Ovary (tissue), 3 donors: Measurements from ENCODE around the gene GDPD2.

Source experiments
- EP300 ChIP-seq: sonication (generic); formaldehyde crosslinking; IDR thresholded peaks from one replicate; pipeline ENCODE4 v1.6.1; 2017; ENCODE audit warnings: antibody characterized with exemption
- POLR2A ChIP-seq: fragments of 450-650 bp; IDR thresholded peaks from one replicate; pipeline ENCODE4 v1.6.1; 2017; ENCODE audit warnings: antibody characterized with exemption, mild to moderate bottlenecking, moderate library complexity
- TF ChIP-seq, protein P1 (sequence below), 3 donors: fragments of 450-650 bp in 2 of 3; fragments of 200-600 bp in 1 of 3; IDR thresholded peaks; one replicate each; pipeline versions ENCODE4 v1.5.1 to v1.8.0; 2016 to 2022; ENCODE audit warnings: antibody characterized with exemption in 3 of 3, mild to moderate bottlenecking in 1 of 3
- donor health status: DM: no; HTN: no; CAD: no.

DNA sequence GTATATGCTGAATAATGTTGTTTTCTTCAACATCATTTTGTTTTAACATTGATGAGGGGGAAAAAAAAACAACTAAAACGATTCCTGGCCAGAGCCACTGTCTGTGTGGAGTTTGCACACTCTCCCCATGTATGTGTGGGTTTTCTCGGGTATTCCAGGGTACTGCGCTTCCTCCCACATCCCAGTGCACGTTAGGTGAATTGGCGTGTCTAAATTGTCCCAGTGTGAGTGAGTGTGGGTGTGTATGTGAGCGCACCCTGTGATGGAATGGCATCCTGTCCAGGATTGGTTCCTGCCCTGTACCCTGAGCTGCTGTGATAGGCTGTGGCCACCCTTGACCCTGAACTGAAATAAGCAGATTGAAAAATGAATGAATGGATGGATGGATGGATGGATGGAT, 19.1 kb downstream of the GDPD2 start:
- TF ChIP-seq, protein P1, sequence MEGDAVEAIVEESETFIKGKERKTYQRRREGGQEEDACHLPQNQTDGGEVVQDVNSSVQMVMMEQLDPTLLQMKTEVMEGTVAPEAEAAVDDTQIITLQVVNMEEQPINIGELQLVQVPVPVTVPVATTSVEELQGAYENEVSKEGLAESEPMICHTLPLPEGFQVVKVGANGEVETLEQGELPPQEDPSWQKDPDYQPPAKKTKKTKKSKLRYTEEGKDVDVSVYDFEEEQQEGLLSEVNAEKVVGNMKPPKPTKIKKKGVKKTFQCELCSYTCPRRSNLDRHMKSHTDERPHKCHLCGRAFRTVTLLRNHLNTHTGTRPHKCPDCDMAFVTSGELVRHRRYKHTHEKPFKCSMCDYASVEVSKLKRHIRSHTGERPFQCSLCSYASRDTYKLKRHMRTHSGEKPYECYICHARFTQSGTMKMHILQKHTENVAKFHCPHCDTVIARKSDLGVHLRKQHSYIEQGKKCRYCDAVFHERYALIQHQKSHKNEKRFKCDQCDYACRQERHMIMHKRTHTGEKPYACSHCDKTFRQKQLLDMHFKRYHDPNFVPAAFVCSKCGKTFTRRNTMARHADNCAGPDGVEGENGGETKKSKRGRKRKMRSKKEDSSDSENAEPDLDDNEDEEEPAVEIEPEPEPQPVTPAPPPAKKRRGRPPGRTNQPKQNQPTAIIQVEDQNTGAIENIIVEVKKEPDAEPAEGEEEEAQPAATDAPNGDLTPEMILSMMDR (IDR thresholded peaks at IDR 0.05) = no peak
- TF ChIP-seq POLR2A (no peak), EP300 (no peak)
